HepG2 (cell line): Measurements from ENCODE around the gene UVSSA. TPM values are rescaled to one million over a fixed set of nuclear protein-coding genes. Genes with fewer than 3 reads are reported as not detected.

Experiments used
- ATAC-seq: fragments of 200-7000 bp; cut with Tn5 transposase; 3 replicates; pipeline ENCODE4 v1.9.1; 2020; ENCODE audit warnings: mild to moderate bottlenecking, moderate library complexity
- BruUV-seq: library from RNA; stranded (reverse); fragments of 400-500 nt; replicated peaks from 2 replicates; lab custom pipeline; 2021; lab: Mats Ljungman, UMichigan
- CTCF ChIA-PET: fragments of 300-600 bp; formaldehyde crosslinking; extraction: SDS; loops from one replicate; lab custom pipeline; 2021; ENCODE audit warnings: low total read pairs, inconsistent platforms, low intra/inter-chr PET ratio; lab: Yijun Ruan, JAX
- POLR2A ChIA-PET: fragments of 350-600 bp; sonication (Branson Sonifier 250); formaldehyde crosslinking; loops from one replicate; lab custom pipeline; 2020; ENCODE audit warnings: antibody characterized with exemption, inconsistent platforms; lab: Yijun Ruan, JAX
- DNase-seq: peaks from one replicate; pipeline ENCODE4 v3.0.0-alpha.2; 2015; ENCODE audit warnings: low spot score
- FAIRE-seq: peaks from 3 replicates; lab custom pipeline; 2011; peaks lifted over from hg19 to GRCh38; lab: Jason Lieb, UNC
- H2AFZ ChIP-seq: one replicate; pipeline ENCODE4 v1.6.1; 2011; ENCODE audit warnings: low read length, inconsistent platforms
- H3K27ac ChIP-seq: fragments of 300-600 bp; 3 replicates; pipeline ENCODE4 v1.8.0; 2011; ENCODE audit warnings: mixed run types, mild to moderate bottlenecking, mixed read lengths, low read length, inconsistent platforms; ENCODE audit not compliant: insufficient read depth; ENCODE audit errors: extremely low read length
- H3K27me3 ChIP-seq, 2 experiments: fragments of 200-600 bp in 1 of 2; 2 replicates in 1 of 2; 3 replicates in 1 of 2; pipeline versions ENCODE4 v1.6.0 to v1.8.0; 2011; ENCODE audit warnings: low read length in 2 of 2, mild to moderate bottlenecking in 2 of 2, moderate library complexity in 2 of 2, inconsistent platforms in 1 of 2; ENCODE audit not compliant: insufficient read depth in 2 of 2, control insufficient read depth in 1 of 2
- H3K36me3 ChIP-seq, 2 experiments: fragments of 200-600 bp in 1 of 2; replicated peaks in 1 of 2; 2 replicates in 1 of 2; 3 replicates in 1 of 2; pipeline versions ENCODE4 v1.5.1 to v1.8.0; 2011; ENCODE audit warnings: low read length in 2 of 2, inconsistent platforms in 1 of 2; ENCODE audit not compliant: insufficient read depth in 2 of 2, control insufficient read depth in 1 of 2
- H3K4me1 ChIP-seq: 2 replicates; pipeline ENCODE4 v1.5.1; 2012; ENCODE audit warnings: low read length, inconsistent platforms; ENCODE audit not compliant: insufficient read depth
- H3K4me2 ChIP-seq: 2 replicates; pipeline ENCODE4 v1.6.0; 2011; ENCODE audit warnings: low read depth, low read length, inconsistent platforms
- H3K4me3 ChIP-seq, 3 experiments: fragments of 200-600 bp in 1 of 3; sonication (generic), shearing (Covaris generic) in 1 of 3; replicated peaks in 1 of 3; 2 replicates each; pipeline ENCODE4 v1.5.1; 2011 to 2016; ENCODE audit warnings: low read length in 3 of 3, inconsistent platforms in 2 of 3, low read depth in 2 of 3, mild to moderate bottlenecking in 2 of 3, control low read depth in 1 of 3, mixed read lengths in 1 of 3; ENCODE audit not compliant: insufficient read depth in 1 of 3
- H3K79me2 ChIP-seq: one replicate; pipeline ENCODE4 v1.6.1; 2011; ENCODE audit warnings: low read length, inconsistent platforms; ENCODE audit not compliant: insufficient read depth
- H3K9ac ChIP-seq: 2 replicates; pipeline ENCODE4 v1.6.0; 2011; ENCODE audit warnings: mild to moderate bottlenecking, low read depth, low read length, inconsistent platforms; ENCODE audit not compliant: insufficient read depth
- H3K9me3 ChIP-seq: 2 replicates; pipeline ENCODE4 v1.5.1; 2012; ENCODE audit warnings: mild to moderate bottlenecking, low read length
- H4K20me1 ChIP-seq: 2 replicates; pipeline ENCODE4 v1.6.0; 2011; ENCODE audit warnings: inconsistent platforms, mild to moderate bottlenecking, low read length, moderate library complexity; ENCODE audit not compliant: insufficient read depth
- CEBPB ChIP-seq: IDR thresholded peaks from 2 replicates; pipeline ENCODE4 v1.6.1; 2011; ENCODE audit warnings: low read depth, low read length, improper control_type of control experiment, borderline replicate concordance
- ETV5 ChIP-seq: IDR thresholded peaks from 2 replicates; pipeline ENCODE4 v1.6.1; 2018; ENCODE audit warnings: missing biosample characterization, missing genetic modification reagents, inconsistent platforms, borderline replicate concordance
- HHEX ChIP-seq: IDR thresholded peaks from 2 replicates; pipeline ENCODE4 v1.6.1; 2016; ENCODE audit warnings: control low read depth
- KLF12 ChIP-seq: sonication (generic); formaldehyde crosslinking; IDR thresholded peaks from 2 replicates; pipeline ENCODE4 v1.4.0; 2020; ENCODE audit warnings: missing genetic modification reagents, borderline replicate concordance
- SUZ12 ChIP-seq: fragments of 150-350 bp; IDR thresholded peaks from 2 replicates; pipeline ENCODE4 v1.6.1; 2014; ENCODE audit warnings: low read depth, low read length
- SYNCRIP ChIP-seq: fragments of 200-400 bp; formaldehyde crosslinking; IDR thresholded peaks from 2 replicates; pipeline ENCODE4 v1.6.1; 2018; ENCODE audit warnings: mild to moderate bottlenecking, low read depth, low read length; ENCODE audit not compliant: insufficient read depth
- ZNF616 ChIP-seq: sonication (generic); formaldehyde crosslinking; IDR thresholded peaks from 2 replicates; pipeline ENCODE4 v1.5.0; 2020; ENCODE audit warnings: low read depth, mild to moderate bottlenecking, missing genetic modification reagents
- ZNF747 ChIP-seq: sonication (generic); formaldehyde crosslinking; IDR thresholded peaks from 2 replicates; pipeline ENCODE4 v1.8.1; 2023; ENCODE audit warnings: missing genetic modification reagents, mild to moderate bottlenecking, borderline replicate concordance
- WGBS: methylation state at CpG from one replicate; pipeline ENCODE4 v1.1.6; 2017; ENCODE audit warnings: low lambda C conversion rate; 5-methylcytosine and 5-hydroxymethylcytosine counted together
- in situ Hi-C: cut with HindIII; loops from 2 replicates; pipeline ENCODE4 v1.10.0; 2017; ENCODE audit warnings: low pct_unique_long_range_greater_than_20kb; ENCODE audit not compliant: extremely low pct_ligation_motif_present
- intact Hi-C: fragments of 100-400 bp; cut with micrococcal nuclease; formaldehyde crosslinking; loops from one replicate; pipeline ENCODE4 v1.10.0; 2022; ENCODE audit not compliant: unreplicated experiment
- polyA plus RNA-seq, 8 experiments: library from polyadenylated mRNA; depleted of rRNA in 3 of 8; stranded (reverse) in 7 of 8; unstranded in 1 of 8; fragments of >200 nt; fragmentation: Illumina TruSeq in 4 of 8; extraction: Trizol in 4 of 8; gene quantifications; 2 replicates each; pipeline versions ENCODE4 v1.2.1 to v1.2.3, GENCODE V29; 2011 to 2016; ENCODE audit warnings: low read depth in 4 of 8, missing spikeins in 1 of 8, mixed read lengths in 1 of 8; ENCODE audit not compliant: insufficient read depth in 1 of 8
- total RNA-seq, 5 experiments: library from RNA; depleted of rRNA; stranded (reverse); fragments of >200 nt; fragmentation: Illumina TruSeq; extraction: Trizol; gene quantifications; 2 replicates each; pipeline ENCODE4 v1.2.3, GENCODE V29; 2016; ENCODE audit warnings: low read depth in 1 of 5
- TF ChIP-seq, protein P1 (sequence below): sonication (generic); formaldehyde crosslinking; IDR thresholded peaks from 2 replicates; pipeline ENCODE4 v1.4.0; 2020; ENCODE audit warnings: missing genetic modification reagents
- TF ChIP-seq, protein P2 (sequence below): sonication (generic); formaldehyde crosslinking; conservative IDR thresholded peaks from 2 replicates; pipeline ENCODE4 v1.4.0; 2020; ENCODE audit warnings: missing genetic modification reagents
- TF ChIP-seq, protein P3 (sequence below): sonication (generic); formaldehyde crosslinking; IDR thresholded peaks from 2 replicates; pipeline ENCODE4 v1.4.0; 2020; ENCODE audit warnings: missing genetic modification reagents

Gene UVSSA
- total and polyA plus RNA-seq, 2 of the 13 experiments (the other 11 are each of a cell fraction or from before 2014, with no cell fraction given), result 4.6 to 8.4 TPM

GRCh38 chr4:1369091-1369450 lies 22.1 kb downstream of the UVSSA start:
- Histone ChIP-seq H3K9ac (no peak overlapping the region), H3K4me1 (no peaks in the 10 kb centered on the region), H3K27me3 (no peaks in the 10 kb centered on the region), H4K20me1 (no peaks in the 10 kb centered on the region), H3K36me3 (peaks cover 4 to 30% of the 10 kb centered on the region in 2 experiments; a peak in 4 of 5 replicates), H3K79me2 (no peaks in the 10 kb centered on the region), H3K4me2 (no peak overlapping the region), H2AFZ (no peak overlapping the region), H3K9me3 (no peaks in the 10 kb centered on the region), H3K4me3 (no peak overlapping the region), H3K27ac (no peak overlapping the region)
- WGBS, result 98% methylated on average over 7 of the region's 18 CpGs
- TF ChIP-seq ZNF616 (CRISPR knock-in tag), result no peak
- TF ChIP-seq, protein P1, sequence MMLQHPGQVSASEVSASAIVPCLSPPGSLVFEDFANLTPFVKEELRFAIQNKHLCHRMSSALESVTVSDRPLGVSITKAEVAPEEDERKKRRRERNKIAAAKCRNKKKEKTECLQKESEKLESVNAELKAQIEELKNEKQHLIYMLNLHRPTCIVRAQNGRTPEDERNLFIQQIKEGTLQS (CRISPR knock-in tag), result no peak
- no peak for TF ChIP-seq KLF12 (CRISPR knock-in tag)
- TF ChIP-seq, protein P2, sequence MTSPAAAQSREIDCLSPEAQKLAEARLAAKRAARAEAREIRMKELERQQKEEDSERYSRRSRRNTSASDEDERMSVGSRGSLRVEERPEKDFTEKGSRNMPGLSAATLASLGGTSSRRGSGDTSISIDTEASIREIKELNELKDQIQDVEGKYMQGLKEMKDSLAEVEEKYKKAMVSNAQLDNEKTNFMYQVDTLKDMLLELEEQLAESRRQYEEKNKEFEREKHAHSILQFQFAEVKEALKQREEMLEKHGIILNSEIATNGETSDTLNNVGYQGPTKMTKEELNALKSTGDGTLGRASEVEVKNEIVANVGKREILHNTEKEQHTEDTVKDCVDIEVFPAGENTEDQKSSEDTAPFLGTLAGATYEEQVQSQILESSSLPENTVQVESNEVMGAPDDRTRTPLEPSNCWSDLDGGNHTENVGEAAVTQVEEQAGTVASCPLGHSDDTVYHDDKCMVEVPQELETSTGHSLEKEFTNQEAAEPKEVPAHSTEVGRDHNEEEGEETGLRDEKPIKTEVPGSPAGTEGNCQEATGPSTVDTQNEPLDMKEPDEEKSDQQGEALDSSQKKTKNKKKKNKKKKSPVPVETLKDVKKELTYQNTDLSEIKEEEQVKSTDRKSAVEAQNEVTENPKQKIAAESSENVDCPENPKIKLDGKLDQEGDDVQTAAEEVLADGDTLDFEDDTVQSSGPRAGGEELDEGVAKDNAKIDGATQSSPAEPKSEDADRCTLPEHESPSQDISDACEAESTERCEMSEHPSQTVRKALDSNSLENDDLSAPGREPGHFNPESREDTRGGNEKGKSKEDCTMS (CRISPR knock-in tag), result no peak
- no peak for TF ChIP-seq ZNF747 (CRISPR knock-in tag)
- no peak for TF ChIP-seq SUZ12
- TF ChIP-seq HHEX (CRISPR knock-in tag), result no peak
- TF ChIP-seq, protein P3, sequence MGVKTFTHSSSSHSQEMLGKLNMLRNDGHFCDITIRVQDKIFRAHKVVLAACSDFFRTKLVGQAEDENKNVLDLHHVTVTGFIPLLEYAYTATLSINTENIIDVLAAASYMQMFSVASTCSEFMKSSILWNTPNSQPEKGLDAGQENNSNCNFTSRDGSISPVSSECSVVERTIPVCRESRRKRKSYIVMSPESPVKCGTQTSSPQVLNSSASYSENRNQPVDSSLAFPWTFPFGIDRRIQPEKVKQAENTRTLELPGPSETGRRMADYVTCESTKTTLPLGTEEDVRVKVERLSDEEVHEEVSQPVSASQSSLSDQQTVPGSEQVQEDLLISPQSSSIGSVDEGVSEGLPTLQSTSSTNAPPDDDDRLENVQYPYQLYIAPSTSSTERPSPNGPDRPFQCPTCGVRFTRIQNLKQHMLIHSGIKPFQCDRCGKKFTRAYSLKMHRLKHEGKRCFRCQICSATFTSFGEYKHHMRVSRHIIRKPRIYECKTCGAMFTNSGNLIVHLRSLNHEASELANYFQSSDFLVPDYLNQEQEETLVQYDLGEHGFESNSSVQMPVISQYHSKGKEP (CRISPR knock-in tag), result no peak
- no peak for TF ChIP-seq CEBPB
- TF ChIP-seq ETV5 (CRISPR knock-in tag), result no peak
- TF ChIP-seq SYNCRIP, result no peak
- ChIA-PET POLR2A (no interaction called here), CTCF (no interaction called here)
- FAIRE-seq, result no peak
- ATAC-seq, result no peak
- no TSS peak for BruUV-seq
- no peak for DNase-seq
- intact Hi-C loops, result no loop called here
- in situ Hi-C loops, result no loop called here
